GM12872 (cell line): ENCODE results near the gene MALRD1.

Experiments used
- TF ChIP-seq, protein P1 (sequence below): IDR thresholded peaks from 3 replicates; pipeline ENCODE4 v1.5.1; 2011; ENCODE audit warnings: low read depth, mild to moderate bottlenecking, low read length, moderate library complexity; ENCODE audit not compliant: insufficient read depth

The MALRD1 gene

DNA sequence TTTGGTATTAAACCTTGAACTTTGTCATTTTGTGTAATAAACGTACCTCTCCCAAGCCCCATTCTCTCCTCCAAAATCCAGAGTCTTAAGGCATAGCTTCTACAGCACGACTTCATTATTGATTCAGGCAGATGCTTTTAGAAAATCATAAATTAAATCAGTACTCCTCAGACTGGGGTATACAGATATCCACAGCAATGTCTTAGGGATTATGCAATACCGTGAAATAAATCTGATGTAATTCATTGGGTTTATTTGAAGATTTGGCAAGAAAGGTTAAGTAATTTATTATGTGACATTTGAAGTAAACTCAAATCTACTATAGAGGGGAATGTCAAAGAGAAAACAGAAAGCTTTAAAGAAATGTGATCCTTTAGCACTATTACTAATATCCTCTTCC, 521.5 kb downstream of the MALRD1 start:
- TF ChIP-seq, protein P1, sequence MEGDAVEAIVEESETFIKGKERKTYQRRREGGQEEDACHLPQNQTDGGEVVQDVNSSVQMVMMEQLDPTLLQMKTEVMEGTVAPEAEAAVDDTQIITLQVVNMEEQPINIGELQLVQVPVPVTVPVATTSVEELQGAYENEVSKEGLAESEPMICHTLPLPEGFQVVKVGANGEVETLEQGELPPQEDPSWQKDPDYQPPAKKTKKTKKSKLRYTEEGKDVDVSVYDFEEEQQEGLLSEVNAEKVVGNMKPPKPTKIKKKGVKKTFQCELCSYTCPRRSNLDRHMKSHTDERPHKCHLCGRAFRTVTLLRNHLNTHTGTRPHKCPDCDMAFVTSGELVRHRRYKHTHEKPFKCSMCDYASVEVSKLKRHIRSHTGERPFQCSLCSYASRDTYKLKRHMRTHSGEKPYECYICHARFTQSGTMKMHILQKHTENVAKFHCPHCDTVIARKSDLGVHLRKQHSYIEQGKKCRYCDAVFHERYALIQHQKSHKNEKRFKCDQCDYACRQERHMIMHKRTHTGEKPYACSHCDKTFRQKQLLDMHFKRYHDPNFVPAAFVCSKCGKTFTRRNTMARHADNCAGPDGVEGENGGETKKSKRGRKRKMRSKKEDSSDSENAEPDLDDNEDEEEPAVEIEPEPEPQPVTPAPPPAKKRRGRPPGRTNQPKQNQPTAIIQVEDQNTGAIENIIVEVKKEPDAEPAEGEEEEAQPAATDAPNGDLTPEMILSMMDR, result no peak

DNA sequence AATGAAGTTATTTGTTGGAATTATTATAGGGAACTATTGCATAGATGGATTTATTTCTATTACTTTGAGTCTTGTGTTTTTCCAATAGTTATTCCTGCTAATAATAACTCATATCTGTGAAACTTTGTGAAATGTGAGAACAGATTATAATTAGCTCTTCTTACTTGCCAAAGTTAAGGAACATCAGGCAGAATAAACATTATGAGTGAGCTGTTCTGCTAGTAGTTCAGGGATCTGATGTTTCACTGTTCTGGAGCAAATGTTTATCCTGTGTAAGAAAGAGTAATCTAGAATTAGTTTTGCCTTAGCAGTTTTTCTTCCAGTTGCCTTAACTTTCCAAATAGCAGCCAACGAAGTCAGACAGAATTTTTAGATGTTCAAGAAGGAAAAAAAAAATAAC, 522.4 kb downstream of the MALRD1 start:
- TF ChIP-seq, protein P1, result no peak

DNA sequence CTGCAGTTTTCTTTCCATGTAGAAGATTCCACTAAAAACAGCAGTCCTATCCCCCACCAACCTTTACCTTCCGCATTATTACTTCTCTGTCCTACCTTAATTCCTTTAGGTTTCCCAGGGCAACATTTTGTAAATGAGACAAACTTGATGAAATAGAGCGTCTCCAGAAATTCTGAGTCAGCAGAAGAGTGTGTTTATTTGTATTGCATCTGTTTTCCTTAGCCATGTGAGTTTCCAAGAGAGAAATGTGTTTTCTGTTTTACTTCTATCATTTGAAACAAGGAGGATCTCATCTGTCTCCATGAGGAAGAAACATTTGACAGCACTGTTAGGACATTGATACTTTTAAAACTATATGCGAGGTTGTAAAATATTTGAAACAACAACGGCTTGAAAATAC, 523.5 kb downstream of the MALRD1 start:
- TF ChIP-seq, protein P1, result no peak

DNA sequence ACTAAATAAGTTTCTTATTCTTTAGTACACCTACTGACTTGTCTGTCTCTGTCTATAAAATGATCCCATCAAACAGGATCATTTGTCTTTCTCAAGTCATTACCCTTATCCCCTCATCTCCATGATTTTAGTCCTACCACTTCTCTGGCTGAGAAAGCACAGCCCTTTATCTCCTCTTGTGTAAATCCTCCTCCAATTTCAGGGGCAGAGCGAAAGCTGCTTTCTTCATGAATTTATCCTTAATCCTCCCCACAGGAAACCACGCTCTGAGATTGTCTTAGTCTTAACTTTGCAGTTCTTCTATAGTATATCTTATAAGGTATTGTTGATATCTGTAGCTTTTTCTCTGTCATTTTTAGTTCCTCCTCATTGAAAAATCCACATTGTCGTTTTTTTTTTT, 528.0 kb downstream of the MALRD1 start:
- TF ChIP-seq, protein P1, result no peak

DNA sequence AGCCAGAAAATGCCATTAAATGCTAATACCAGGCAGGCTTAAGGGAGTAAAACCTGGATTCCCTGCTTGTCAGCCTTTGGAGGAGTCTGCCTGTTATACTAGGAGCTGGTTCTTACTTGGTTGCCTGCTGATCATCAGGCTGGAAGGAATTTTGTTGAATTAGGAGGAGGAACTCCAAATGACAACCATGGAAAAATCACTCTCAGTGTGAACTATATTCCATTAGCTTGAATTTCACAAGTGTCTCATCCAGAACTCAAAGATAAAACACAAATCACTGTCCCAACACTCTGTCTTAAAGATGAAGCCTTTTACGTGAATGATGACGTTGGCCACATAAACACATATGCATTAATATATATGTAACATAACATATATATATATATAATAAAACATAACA, 528.8 kb downstream of the MALRD1 start:
- TF ChIP-seq, protein P1, result no peak

DNA sequence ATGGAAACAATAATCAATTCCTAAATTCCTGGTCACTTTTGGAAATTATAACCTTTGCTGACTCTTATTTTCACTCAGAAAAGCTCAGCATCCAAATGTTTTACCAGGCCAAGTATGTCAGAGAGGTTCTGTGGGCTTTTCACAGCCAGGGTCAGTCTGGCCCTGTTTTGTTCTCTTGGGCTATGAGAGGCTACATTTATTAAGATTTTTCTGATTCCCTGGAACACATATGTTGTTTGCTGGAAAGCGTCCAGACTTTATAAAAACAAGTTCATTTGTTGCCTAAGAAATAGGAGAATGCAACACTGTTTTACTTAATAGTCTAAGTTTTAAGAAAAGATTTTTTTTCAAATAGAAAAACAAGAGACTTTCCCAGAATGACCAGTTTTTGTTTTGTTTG, 529.2 kb downstream of the MALRD1 start:
- TF ChIP-seq, protein P1, result no peak

DNA sequence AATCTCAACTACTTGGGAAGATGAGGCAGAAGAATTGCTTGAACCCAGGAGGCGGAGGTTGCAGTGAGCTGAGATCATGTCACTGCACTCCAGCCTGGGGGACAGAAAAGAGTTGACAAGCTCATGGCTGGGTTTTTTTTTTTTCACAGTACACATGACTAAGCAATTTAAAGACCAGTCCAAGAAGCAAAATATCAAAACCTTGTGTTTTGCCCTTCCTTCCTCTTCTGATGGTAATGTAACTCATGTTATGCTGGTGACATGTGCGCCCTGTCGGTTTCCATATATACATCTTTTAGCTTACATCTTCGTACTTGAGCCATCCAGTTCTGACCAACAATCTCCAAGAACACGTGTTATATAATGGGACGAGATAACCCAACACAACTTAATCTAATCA, 530.0 kb downstream of the MALRD1 start:
- TF ChIP-seq, protein P1, result no peak
